Natural killer cell treated with Interleukin-12 subunit alpha and Interleukin-12 subunit beta and Interleukin-15 and Interleukin-18, amount 100 ng/mL, for 72 hours (primary cell): ENCODE results near the gene CDH3. TPM values are rescaled to one million over a fixed set of nuclear protein-coding genes. Genes with fewer than 3 reads are reported as not detected.

ENCODE experiments used
- ATAC-seq, 2 donors: fragments of 150-1000 bp; cut with Tn5 transposase in 1 of 2; sonication (Bioruptor Pico), chemical (Tn5 transposase) in 1 of 2; 2 replicates each; pipeline ENCODE4 v1.10.0; 2021
- DNase-seq: peaks from one replicate; pipeline ENCODE4 v3.0.0; 2022; ENCODE audit warnings: low spot score
- H3K27ac Mint-ChIP-seq, 2 donors: 1 replicate in 1 of 2; 2 replicates in 1 of 2; pipeline ENCODE4 v1.8.0; 2022; ENCODE audit warnings: mixed read lengths in 2 of 2, mild to moderate bottlenecking in 1 of 2, moderate library complexity in 1 of 2
- H3K27me3 Mint-ChIP-seq, 2 donors: 1 replicate in 1 of 2; 2 replicates in 1 of 2; pipeline ENCODE4 v1.8.0; 2022; ENCODE audit warnings: mixed read lengths in 2 of 2
- H3K36me3 Mint-ChIP-seq: one replicate; pipeline ENCODE4 v1.8.0; 2022; ENCODE audit warnings: mixed read lengths
- H3K4me1 Mint-ChIP-seq, 2 donors: 1 replicate in 1 of 2; 2 replicates in 1 of 2; pipeline ENCODE4 v1.8.0; 2022; ENCODE audit warnings: low read depth in 2 of 2, mixed read lengths in 2 of 2, mild to moderate bottlenecking in 1 of 2
- H3K4me3 Mint-ChIP-seq: one replicate; pipeline ENCODE4 v1.8.0; 2022; ENCODE audit warnings: mixed read lengths
- H3K9me3 Mint-ChIP-seq: 2 replicates; pipeline ENCODE4 v1.8.0; 2022; ENCODE audit warnings: mixed read lengths
- total RNA-seq, 2 donors: library from RNA; stranded (reverse); gene quantifications; one replicate each; pipeline ENCODE4 v1.2.3, GENCODE V29; 2022

The CDH3 gene
- total RNA-seq, 2 donors from 2014 or later, result 0.88 to 2.3 TPM

- Mint-ChIP-seq H3K27me3 (peaks cover 30 to 42% of the 10 kb centered on the region in 2 donors), H3K4me3 (no peak overlapping the region), H3K36me3 (no peaks in the 10 kb centered on the region), H3K27ac (no peak overlapping the region), H3K4me1 (peaks cover 4 to 10% of the 10 kb centered on the region in 2 donors), H3K9me3 (no peaks in the 10 kb centered on the region)
- ATAC-seq (no peak), DNase-seq (no peak)
Measured at GRCh38 chr16:68740628-68741346, 95.7 kb downstream of the CDH3 start.

GRCh38 chr16:68743664-68744063, 98.6 kb downstream of the CDH3 start:
- Mint-ChIP-seq H3K27ac (peak overlapping the region in 1 of 2 donors; percentile 45), H3K36me3 (no peaks in the 10 kb centered on the region)
- no peak for ATAC-seq

GRCh38 chr16:68744744-68745280, 99.7 kb downstream of the CDH3 start:
- no peaks in the 10 kb centered on the region for H3K9me3 Mint-ChIP-seq
- peaks cover 0 to 4% of the 10 kb centered on the region in 2 donors for H3K4me1 Mint-ChIP-seq
- H3K4me3 Mint-ChIP-seq, result no peak overlapping the region
- H3K36me3 Mint-ChIP-seq, result no peaks in the 10 kb centered on the region
- DNase-seq, result no peak
- H3K27me3 Mint-ChIP-seq, result peaks cover 22 to 36% of the 10 kb centered on the region in 2 donors
- no peak for ATAC-seq
- no peak overlapping the region for H3K27ac Mint-ChIP-seq

More at GRCh38 chr16:68743664-68744063, 98.6 kb downstream of the CDH3 start:
- Mint-ChIP-seq H3K4me1 (peaks cover 0 to 4% of the 10 kb centered on the region in 2 donors), H3K27me3 (peaks cover 20 to 27% of the 10 kb centered on the region in 2 donors), H3K9me3 (no peaks in the 10 kb centered on the region), H3K4me3 (no peak overlapping the region)
- DNase-seq, result no peak

- H3K4me1 Mint-ChIP-seq, result no peaks in the 10 kb centered on the region
- H3K9me3 Mint-ChIP-seq, result no peaks in the 10 kb centered on the region
- peak in 1 of 2 donors; percentile 50 for ATAC-seq
- no peak overlapping the region for H3K4me3 Mint-ChIP-seq
- peaks cover 23% of the 10 kb centered on the region in 2 donors for H3K27me3 Mint-ChIP-seq
- DNase-seq, result no peak
- H3K27ac Mint-ChIP-seq, result no peak overlapping the region
- no peaks in the 10 kb centered on the region for H3K36me3 Mint-ChIP-seq
Measured at GRCh38 chr16:68746951-68747350, 101.8 kb downstream of the CDH3 start.

GRCh38 chr16:68749432-68749831, 104.3 kb downstream of the CDH3 start:
- no peaks in the 10 kb centered on the region for H3K36me3 Mint-ChIP-seq
- peaks cover 8% of the 10 kb centered on the region in 2 donors for H3K4me1 Mint-ChIP-seq
- H3K4me3 Mint-ChIP-seq, result no peak overlapping the region
- no peaks in the 10 kb centered on the region for H3K9me3 Mint-ChIP-seq
- no peak for ATAC-seq
- H3K27ac Mint-ChIP-seq, result no peak overlapping the region
- peaks cover 18 to 21% of the 10 kb centered on the region in 2 donors for H3K27me3 Mint-ChIP-seq
- no peak for DNase-seq

Other genes with a start within 250 kb of the CDH3 start
- 1 to 10 TPM in 1 of 2 donors, under 1 TPM in 1; 0.26 to 1.9 TPM for gene SMPD3, start 196.8 kb upstream of the CDH3 start, total RNA-seq
- gene ZFP90, start 106.0 kb upstream of the CDH3 start, total RNA-seq, result 10 to 100 TPM; 21.5 to 29.8 TPM
- gene CDH1, start 92.0 kb downstream of the CDH3 start, total RNA-seq, result under 1 TPM; 0.38 to 0.59 TPM
- 10 to 100 TPM; 26.6 to 62.3 TPM for gene TANGO6, start 198.2 kb downstream of the CDH3 start, total RNA-seq